ENCODE results near the gene PUSL1. TPM values are rescaled to one million over a fixed set of nuclear protein-coding genes. Genes with fewer than 3 reads are reported as not detected.

Gene PUSL1
- total and polyA plus RNA-seq, 2 of the 13 experiments (the other 11 are each of a cell fraction or from before 2014, with no cell fraction given), result 8.3 to 22.2 TPM

GRCh38 chr1:1306070-1306660 is 2.2 kb upstream of the PUSL1 start (continued):
- TF ChIP-seq FUBP1 (CRISPR knock-in tag; IDR thresholded peaks at IDR 0.05; ENCODE audit: borderline replicate concordance) (no peak), PAX8 (CRISPR knock-in tag; IDR thresholded peaks at IDR 0.05; ENCODE audit: borderline replicate concordance) (no peak), CAMTA2 (CRISPR knock-in tag; IDR thresholded peaks at IDR 0.05; ENCODE audit: borderline replicate concordance) (no peak), KDM5A (IDR thresholded peaks at IDR 0.05; ENCODE audit: borderline replicate concordance, low read length) (no peak), ZBTB43 (CRISPR knock-in tag; conservative IDR thresholded peaks at IDR 0.05) (no peak), SMARCE1 (IDR thresholded peaks at IDR 0.05; ENCODE audit: borderline replicate concordance) (no peak), HOXD1 (CRISPR knock-in tag; IDR thresholded peaks at IDR 0.05) (no peak), SMAD1 (CRISPR knock-in tag; IDR thresholded peaks at IDR 0.05; ENCODE audit: borderline replicate concordance, low read depth) (no peak), AGO1 (IDR thresholded peaks at IDR 0.05; ENCODE audit: low read depth, low read length, poor library complexity, severe bottlenecking) (no peak), SP4 (CRISPR knock-in tag; IDR thresholded peaks at IDR 0.05) (no peak), ZNF180 (CRISPR knock-in tag; IDR thresholded peaks at IDR 0.05; ENCODE audit: borderline replicate concordance, low read depth) (no peak), FOXO1 (CRISPR knock-in tag; IDR thresholded peaks at IDR 0.05) (no peak; the same call in 1 of the 2 replicates), POGZ (CRISPR knock-in tag; IDR thresholded peaks at IDR 0.05) (no peak), CSRNP2 (CRISPR knock-in tag; conservative IDR thresholded peaks at IDR 0.05; ENCODE audit: low read depth) (no peak), ZSCAN9 (CRISPR knock-in tag; IDR thresholded peaks at IDR 0.05; ENCODE audit: borderline replicate concordance) (no peak), SIN3B (IDR thresholded peaks at IDR 0.05; ENCODE audit: low read length) (no peak)
- TF ChIP-seq, protein P1, sequence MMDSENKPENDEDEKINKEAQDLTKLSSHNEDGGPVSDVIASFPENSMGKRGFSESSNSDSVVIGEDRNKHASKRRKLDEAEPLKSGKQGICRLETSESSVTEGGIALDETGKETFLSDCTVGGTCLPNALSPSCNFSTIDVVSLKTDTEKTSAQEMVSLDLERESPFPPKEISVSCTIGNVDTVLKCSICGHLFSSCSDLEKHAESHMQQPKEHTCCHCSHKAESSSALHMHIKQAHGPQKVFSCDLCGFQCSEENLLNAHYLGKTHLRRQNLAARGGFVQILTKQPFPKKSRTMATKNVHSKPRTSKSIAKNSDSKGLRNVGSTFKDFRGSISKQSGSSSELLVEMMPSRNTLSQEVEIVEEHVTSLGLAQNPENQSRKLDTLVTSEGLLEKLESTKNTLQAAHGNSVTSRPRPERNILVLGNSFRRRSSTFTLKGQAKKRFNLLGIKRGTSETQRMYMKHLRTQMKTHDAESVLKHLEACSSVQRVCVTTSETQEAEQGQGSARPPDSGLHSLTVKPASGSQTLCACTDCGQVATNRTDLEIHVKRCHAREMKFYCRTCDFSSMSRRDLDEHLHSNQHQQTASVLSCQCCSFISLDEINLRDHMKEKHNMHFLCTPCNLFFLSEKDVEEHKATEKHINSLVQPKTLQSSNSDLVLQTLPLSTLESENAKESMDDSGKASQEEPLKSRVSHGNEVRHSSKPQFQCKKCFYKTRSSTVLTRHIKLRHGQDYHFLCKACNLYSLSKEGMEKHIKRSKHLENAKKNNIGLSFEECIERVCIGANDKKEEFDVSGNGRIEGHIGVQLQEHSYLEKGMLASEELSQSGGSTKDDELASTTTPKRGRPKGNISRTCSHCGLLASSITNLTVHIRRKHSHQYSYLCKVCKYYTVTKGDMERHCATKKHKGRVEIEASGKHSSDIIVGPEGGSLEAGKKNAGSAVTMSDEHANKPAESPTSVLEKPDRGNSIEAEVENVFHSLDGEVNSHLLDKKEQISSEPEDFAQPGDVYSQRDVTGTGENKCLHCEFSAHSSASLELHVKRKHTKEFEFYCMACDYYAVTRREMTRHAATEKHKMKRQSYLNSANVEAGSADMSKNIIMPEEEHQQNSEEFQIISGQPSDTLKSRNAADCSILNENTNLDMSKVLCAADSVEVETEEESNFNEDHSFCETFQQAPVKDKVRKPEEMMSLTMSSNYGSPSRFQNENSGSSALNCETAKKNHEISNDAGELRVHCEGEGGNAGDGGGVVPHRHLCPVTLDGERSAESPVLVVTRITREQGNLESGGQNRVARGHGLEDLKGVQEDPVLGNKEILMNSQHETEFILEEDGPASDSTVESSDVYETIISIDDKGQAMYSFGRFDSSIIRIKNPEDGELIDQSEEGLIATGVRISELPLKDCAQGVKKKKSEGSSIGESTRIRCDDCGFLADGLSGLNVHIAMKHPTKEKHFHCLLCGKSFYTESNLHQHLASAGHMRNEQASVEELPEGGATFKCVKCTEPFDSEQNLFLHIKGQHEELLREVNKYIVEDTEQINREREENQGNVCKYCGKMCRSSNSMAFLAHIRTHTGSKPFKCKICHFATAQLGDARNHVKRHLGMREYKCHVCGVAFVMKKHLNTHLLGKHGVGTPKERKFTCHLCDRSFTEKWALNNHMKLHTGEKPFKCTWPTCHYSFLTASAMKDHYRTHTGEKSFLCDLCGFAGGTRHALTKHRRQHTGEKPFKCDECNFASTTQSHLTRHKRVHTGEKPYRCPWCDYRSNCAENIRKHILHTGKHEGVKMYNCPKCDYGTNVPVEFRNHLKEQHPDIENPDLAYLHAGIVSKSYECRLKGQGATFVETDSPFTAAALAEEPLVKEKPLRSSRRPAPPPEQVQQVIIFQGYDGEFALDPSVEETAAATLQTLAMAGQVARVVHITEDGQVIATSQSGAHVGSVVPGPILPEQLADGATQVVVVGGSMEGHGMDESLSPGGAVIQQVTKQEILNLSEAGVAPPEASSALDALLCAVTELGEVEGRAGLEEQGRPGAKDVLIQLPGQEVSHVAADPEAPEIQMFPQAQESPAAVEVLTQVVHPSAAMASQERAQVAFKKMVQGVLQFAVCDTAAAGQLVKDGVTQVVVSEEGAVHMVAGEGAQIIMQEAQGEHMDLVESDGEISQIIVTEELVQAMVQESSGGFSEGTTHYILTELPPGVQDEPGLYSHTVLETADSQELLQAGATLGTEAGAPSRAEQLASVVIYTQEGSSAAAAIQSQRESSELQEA (CRISPR knock-in tag; IDR thresholded peaks at IDR 0.05; ENCODE audit: not compliant biosample characterization), result no peak

Data from HepG2 (cell line).